ENCODE results near the gene AKNA.

Gene AKNA

GRCh38 chr9:114299286-114300152, 88.3 kb downstream of the AKNA start:
- no peak for DNase-seq

- no peak for DNase-seq
These were observed 91.4 kb downstream of the AKNA start for GRCh38 chr9:114296338-114296737.

GRCh38 chr9:114294664-114295063, 93.1 kb downstream of the AKNA start:
- no peak for DNase-seq

- no peak for DNase-seq
These were observed 95.7 kb downstream of the AKNA start for GRCh38 chr9:114291886-114292590.

- peak; percentile 72 for DNase-seq
These were observed 96.7 kb downstream of the AKNA start for GRCh38 chr9:114291064-114291474.

- no peak for DNase-seq
These were observed 97.2 kb downstream of the AKNA start for GRCh38 chr9:114290561-114290986.

- no peak for DNase-seq
These were observed 98.0 kb downstream of the AKNA start for GRCh38 chr9:114289571-114290481.

- no peak for DNase-seq
These were observed 98.7 kb downstream of the AKNA start for GRCh38 chr9:114289106-114289505.

- no peak for DNase-seq
These were observed 99.3 kb downstream of the AKNA start for GRCh38 chr9:114288193-114289091.

- no peak for DNase-seq
These were observed 100.0 kb downstream of the AKNA start for GRCh38 chr9:114287763-114288192.

- DNase-seq = no peak
These were observed 100.6 kb downstream of the AKNA start for GRCh38 chr9:114287001-114287762.

GRCh38 chr9:114286146-114286679, 101.6 kb downstream of the AKNA start:
- DNase-seq = no peak

GRCh38 chr9:114285166-114285867, 102.5 kb downstream of the AKNA start:
- no peak for DNase-seq

- no peak for DNase-seq
These were observed 103.3 kb downstream of the AKNA start for GRCh38 chr9:114284316-114285060.
